Measurements from ENCODE around the gene MAT1A.

DNA sequence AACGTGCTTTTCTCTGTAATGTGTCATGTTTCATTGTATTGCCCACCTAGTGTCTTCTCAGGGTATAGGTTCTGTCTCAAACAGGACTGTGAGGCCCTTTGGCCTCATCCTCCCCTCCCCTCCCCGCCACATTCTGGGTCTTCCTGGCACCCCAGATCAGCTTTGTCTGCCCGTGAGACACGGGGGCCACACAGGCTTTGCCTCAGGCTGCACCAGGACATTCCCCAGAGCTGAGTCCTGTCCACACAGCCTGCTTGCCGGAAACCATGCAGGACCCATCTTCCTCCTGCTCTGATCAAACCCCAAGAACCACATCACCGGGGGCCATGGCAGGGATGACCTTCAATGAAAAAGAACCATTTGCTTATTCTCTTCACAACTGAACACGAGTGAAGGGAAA is 18.6 kb downstream of the MAT1A start:
- TF ChIP-seq, protein P1, sequence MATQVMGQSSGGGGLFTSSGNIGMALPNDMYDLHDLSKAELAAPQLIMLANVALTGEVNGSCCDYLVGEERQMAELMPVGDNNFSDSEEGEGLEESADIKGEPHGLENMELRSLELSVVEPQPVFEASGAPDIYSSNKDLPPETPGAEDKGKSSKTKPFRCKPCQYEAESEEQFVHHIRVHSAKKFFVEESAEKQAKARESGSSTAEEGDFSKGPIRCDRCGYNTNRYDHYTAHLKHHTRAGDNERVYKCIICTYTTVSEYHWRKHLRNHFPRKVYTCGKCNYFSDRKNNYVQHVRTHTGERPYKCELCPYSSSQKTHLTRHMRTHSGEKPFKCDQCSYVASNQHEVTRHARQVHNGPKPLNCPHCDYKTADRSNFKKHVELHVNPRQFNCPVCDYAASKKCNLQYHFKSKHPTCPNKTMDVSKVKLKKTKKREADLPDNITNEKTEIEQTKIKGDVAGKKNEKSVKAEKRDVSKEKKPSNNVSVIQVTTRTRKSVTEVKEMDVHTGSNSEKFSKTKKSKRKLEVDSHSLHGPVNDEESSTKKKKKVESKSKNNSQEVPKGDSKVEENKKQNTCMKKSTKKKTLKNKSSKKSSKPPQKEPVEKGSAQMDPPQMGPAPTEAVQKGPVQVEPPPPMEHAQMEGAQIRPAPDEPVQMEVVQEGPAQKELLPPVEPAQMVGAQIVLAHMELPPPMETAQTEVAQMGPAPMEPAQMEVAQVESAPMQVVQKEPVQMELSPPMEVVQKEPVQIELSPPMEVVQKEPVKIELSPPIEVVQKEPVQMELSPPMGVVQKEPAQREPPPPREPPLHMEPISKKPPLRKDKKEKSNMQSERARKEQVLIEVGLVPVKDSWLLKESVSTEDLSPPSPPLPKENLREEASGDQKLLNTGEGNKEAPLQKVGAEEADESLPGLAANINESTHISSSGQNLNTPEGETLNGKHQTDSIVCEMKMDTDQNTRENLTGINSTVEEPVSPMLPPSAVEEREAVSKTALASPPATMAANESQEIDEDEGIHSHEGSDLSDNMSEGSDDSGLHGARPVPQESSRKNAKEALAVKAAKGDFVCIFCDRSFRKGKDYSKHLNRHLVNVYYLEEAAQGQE (IDR thresholded peaks at IDR 0.05; ENCODE audit: insufficient replicate concordance, low read depth) = no peak
- TF ChIP-seq, protein P2, sequence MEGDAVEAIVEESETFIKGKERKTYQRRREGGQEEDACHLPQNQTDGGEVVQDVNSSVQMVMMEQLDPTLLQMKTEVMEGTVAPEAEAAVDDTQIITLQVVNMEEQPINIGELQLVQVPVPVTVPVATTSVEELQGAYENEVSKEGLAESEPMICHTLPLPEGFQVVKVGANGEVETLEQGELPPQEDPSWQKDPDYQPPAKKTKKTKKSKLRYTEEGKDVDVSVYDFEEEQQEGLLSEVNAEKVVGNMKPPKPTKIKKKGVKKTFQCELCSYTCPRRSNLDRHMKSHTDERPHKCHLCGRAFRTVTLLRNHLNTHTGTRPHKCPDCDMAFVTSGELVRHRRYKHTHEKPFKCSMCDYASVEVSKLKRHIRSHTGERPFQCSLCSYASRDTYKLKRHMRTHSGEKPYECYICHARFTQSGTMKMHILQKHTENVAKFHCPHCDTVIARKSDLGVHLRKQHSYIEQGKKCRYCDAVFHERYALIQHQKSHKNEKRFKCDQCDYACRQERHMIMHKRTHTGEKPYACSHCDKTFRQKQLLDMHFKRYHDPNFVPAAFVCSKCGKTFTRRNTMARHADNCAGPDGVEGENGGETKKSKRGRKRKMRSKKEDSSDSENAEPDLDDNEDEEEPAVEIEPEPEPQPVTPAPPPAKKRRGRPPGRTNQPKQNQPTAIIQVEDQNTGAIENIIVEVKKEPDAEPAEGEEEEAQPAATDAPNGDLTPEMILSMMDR (IDR thresholded peaks at IDR 0.05; ENCODE audit: insufficient read depth, low read length) = no peak
- TF ChIP-seq POLR2AphosphoS5 (IDR thresholded peaks at IDR 0.05; ENCODE audit: low read depth) = no peak

All from HL-60 (cell line).